ENCODE measurements around the gene PANX1.

- TF ChIP-seq CTCF (IDR thresholded peaks at IDR 0.05), result no peak
- TF ChIP-seq POLR2A (IDR thresholded peaks at IDR 0.05), result no peak
These were observed 72.4 kb downstream of the PANX1 start for GRCh38 chr11:94201004-94201465.

Data from adrenal gland (tissue), 5 donors.